NCI-H1105 treated with DMSO at 0.1 percent for 48 hours (cell line): Measurements from ENCODE around the gene C10orf120.

ENCODE experiments used
- DNase-seq: peaks from one replicate; lab custom pipeline; 2025; lab: John Stamatoyannopoulos, UW

The C10orf120 gene

GRCh38 chr10:122699796-122700455 is at the start of gene C10orf120:
Gene C10orf120, minus strand, starts transcription at chr10:122699846. Its CDS starts 56 bp downstream, at chr10:122699790.
- no peak for DNase-seq

GRCh38 chr10:122748496-122748895 is 48.9 kb upstream of the C10orf120 start:
- DNase-seq = no peak

- no peak for DNase-seq
Measured at GRCh38 chr10:122746408-122746807, 46.8 kb upstream of the C10orf120 start.

GRCh38 chr10:122744257-122744656 is 44.6 kb upstream of the C10orf120 start:
- no peak for DNase-seq

GRCh38 chr10:122740640-122741039 is 41.0 kb upstream of the C10orf120 start:
- no peak for DNase-seq

- no peak for DNase-seq
Measured at GRCh38 chr10:122738031-122738430, 38.4 kb upstream of the C10orf120 start.

- no peak for DNase-seq
Measured at GRCh38 chr10:122733931-122734665, 34.5 kb upstream of the C10orf120 start.

- DNase-seq = peak; percentile 9
Measured at GRCh38 chr10:122733443-122733842, 33.8 kb upstream of the C10orf120 start.

GRCh38 chr10:122730238-122730637 is 30.6 kb upstream of the C10orf120 start:
- DNase-seq = no peak

- DNase-seq = no peak
Measured at GRCh38 chr10:122729126-122729525, 29.5 kb upstream of the C10orf120 start.

- no peak for DNase-seq
Measured at GRCh38 chr10:122727426-122727825, 27.8 kb upstream of the C10orf120 start.

- no peak for DNase-seq
Measured at GRCh38 chr10:122725768-122726167, 26.1 kb upstream of the C10orf120 start.

- DNase-seq = no peak
Measured at GRCh38 chr10:122725006-122725405, 25.4 kb upstream of the C10orf120 start.

GRCh38 chr10:122721111-122721510 is 21.5 kb upstream of the C10orf120 start:
- no peak for DNase-seq

- DNase-seq = no peak
Measured at GRCh38 chr10:122716025-122716424, 16.4 kb upstream of the C10orf120 start.

GRCh38 chr10:122715576-122715975 is 15.9 kb upstream of the C10orf120 start:
- DNase-seq = no peak

- DNase-seq = no peak
Measured at GRCh38 chr10:122713091-122713885, 13.6 kb upstream of the C10orf120 start.

- no peak for DNase-seq
Measured at GRCh38 chr10:122710576-122710975, 10.9 kb upstream of the C10orf120 start.

- DNase-seq = no peak
Measured at GRCh38 chr10:122709971-122710370, 10.3 kb upstream of the C10orf120 start.

GRCh38 chr10:122707535-122707934 is 7.9 kb upstream of the C10orf120 start:
- no peak for DNase-seq

- DNase-seq = no peak
Measured at GRCh38 chr10:122706947-122707346, 7.3 kb upstream of the C10orf120 start.

GRCh38 chr10:122706467-122706866 is 6.8 kb upstream of the C10orf120 start:
- no peak for DNase-seq
